Midbrain (tissue), 1 donor: ENCODE results near the gene ROCK1.
A peak's percentile ranks its signal among the peaks of the same experiment; 100 is the strongest.
"Not testable (repeated sequence)": the region's sequence is repeated elsewhere in the genome, so short reads cannot be mapped to it uniquely, and the experiment has no call there.

Experiments used
- DNase-seq: peaks from one replicate; lab custom pipeline; 2025; lab: John Stamatoyannopoulos, UW

The ROCK1 gene

GRCh38 chr18:21111346-21112139 is at the start of gene ROCK1:
Gene ROCK1 (minus strand): TSS chr18:21111813. CDS start chr18:21110910, 903 bp downstream.
- DNase-seq, result peak; percentile 95

GRCh38 chr18:21155443-21155842 is 43.8 kb upstream of the ROCK1 start:
- no peak for DNase-seq

GRCh38 chr18:21146016-21146415 is 34.4 kb upstream of the ROCK1 start:
- no peak for DNase-seq

GRCh38 chr18:21145371-21145770 is 33.8 kb upstream of the ROCK1 start:
- DNase-seq, result no peak

- DNase-seq, result no peak
These were observed 30.2 kb upstream of the ROCK1 start for GRCh38 chr18:21141668-21142422.

GRCh38 chr18:21137719-21138488 is 26.3 kb upstream of the ROCK1 start:
- not testable (repeated sequence) for DNase-seq

GRCh38 chr18:21134895-21135294 is 23.3 kb upstream of the ROCK1 start:
- peak; percentile 47 for DNase-seq

GRCh38 chr18:21132398-21132918 is 20.8 kb upstream of the ROCK1 start:
- no peak for DNase-seq

- no peak for DNase-seq
These were observed 20.1 kb upstream of the ROCK1 start for GRCh38 chr18:21131698-21132227.

- no peak for DNase-seq
These were observed 18.1 kb upstream of the ROCK1 start for GRCh38 chr18:21129566-21130216.

GRCh38 chr18:21123290-21123926 is 11.8 kb upstream of the ROCK1 start:
- DNase-seq, result no peak

- no peak for DNase-seq
These were observed 7.2 kb upstream of the ROCK1 start for GRCh38 chr18:21118806-21119205.

GRCh38 chr18:21117409-21118131 is 6.0 kb upstream of the ROCK1 start:
- DNase-seq, result no peak

- DNase-seq, result no peak
These were observed 4.2 kb upstream of the ROCK1 start for GRCh38 chr18:21115519-21116411.

GRCh38 chr18:21112543-21113105 is 1.0 kb upstream of the ROCK1 start:
- DNase-seq, result no peak

GRCh38 chr18:21112140-21112473 is 494 bp upstream of the ROCK1 start:
- no peak for DNase-seq

GRCh38 chr18:21110713-21111345 is 784 bp downstream of the ROCK1 start:
- DNase-seq, result no peak

GRCh38 chr18:21109936-21110712 is 1.5 kb downstream of the ROCK1 start:
- no peak for DNase-seq
